Hepatocyte (in vitro differentiated cells): Measurements from ENCODE around the gene NPAS3. TPM values are rescaled to one million over a fixed set of nuclear protein-coding genes. Genes with fewer than 3 reads are reported as not detected.

Experiments
- DNase-seq: peaks from one replicate; pipeline ENCODE4 v3.0.0-alpha.2; 2016; ENCODE audit warnings: low spot score
- H2AFZ ChIP-seq: fragments of 200-600 bp; sonication (generic); 2 replicates; pipeline ENCODE4 v1.6.0; 2016; ENCODE audit warnings: antibody characterized with exemption, mild to moderate bottlenecking
- H3K27ac ChIP-seq: fragments of 200-600 bp; sonication (generic); 2 replicates; pipeline ENCODE4 v1.5.1; 2016; ENCODE audit warnings: mild to moderate bottlenecking
- H3K27me3 ChIP-seq: fragments of 200-600 bp; sonication (generic); 2 replicates; pipeline ENCODE4 v1.6.1; 2016
- H3K36me3 ChIP-seq: fragments of 200-600 bp; sonication (generic); replicated peaks from 2 replicates; pipeline ENCODE4 v1.5.1; 2016; ENCODE audit warnings: low read depth; ENCODE audit not compliant: insufficient read depth
- H3K4me1 ChIP-seq: fragments of 200-600 bp; sonication (generic); 2 replicates; pipeline ENCODE4 v1.5.1; 2016; ENCODE audit warnings: mild to moderate bottlenecking, moderate library complexity; ENCODE audit not compliant: insufficient read depth
- H3K4me2 ChIP-seq: fragments of 200-600 bp; sonication (generic); 2 replicates; pipeline ENCODE4 v1.6.0; 2016
- H3K4me3 ChIP-seq: fragments of 200-600 bp; sonication (generic); 2 replicates; pipeline ENCODE4 v1.5.1; 2016; ENCODE audit warnings: mild to moderate bottlenecking
- H3K79me2 ChIP-seq: fragments of 200-600 bp; sonication (generic); 2 replicates; pipeline ENCODE4 v1.6.0; 2017; ENCODE audit warnings: mild to moderate bottlenecking
- H3K9me2 ChIP-seq: fragments of 200-600 bp; sonication (generic); replicated peaks from 2 replicates; pipeline ENCODE4 v1.6.0; 2017; ENCODE audit warnings: mild to moderate bottlenecking; ENCODE audit not compliant: insufficient read depth
- H3K9me3 ChIP-seq: fragments of 200-600 bp; sonication (generic); 2 replicates; pipeline ENCODE4 v1.5.1; 2016; ENCODE audit warnings: low read depth, mild to moderate bottlenecking
- H4K20me1 ChIP-seq: fragments of 200-600 bp; sonication (generic); 2 replicates; pipeline ENCODE4 v1.6.0; 2016; ENCODE audit warnings: mild to moderate bottlenecking; ENCODE audit not compliant: insufficient read depth, poor library complexity, severe bottlenecking
- CTCF ChIP-seq: fragments of 200-600 bp; sonication (generic); IDR thresholded peaks from 2 replicates; pipeline ENCODE4 v1.5.1; 2016; ENCODE audit warnings: antibody characterized with exemption, mild to moderate bottlenecking; ENCODE audit not compliant: poor library complexity
- EZH2 ChIP-seq: fragments of 200-600 bp; sonication (generic); IDR thresholded peaks from 2 replicates; pipeline ENCODE4 v1.6.1; 2016; ENCODE audit warnings: antibody characterized with exemption, mild to moderate bottlenecking, borderline replicate concordance
- EZH2phosphoT487 ChIP-seq: fragments of 200-600 bp; sonication (generic); IDR thresholded peaks from one replicate; pipeline ENCODE4 v1.6.1; 2018; ENCODE audit warnings: antibody characterized with exemption, mild to moderate bottlenecking, low read depth, moderate library complexity; ENCODE audit not compliant: unreplicated experiment, severe bottlenecking
- WGBS: methylation state at CpG from one replicate; pipeline ENCODE4 v1.1.6; 2016; ENCODE audit warnings: low lambda C conversion rate; ENCODE audit errors: missing lambda C conversion rate; 5-methylcytosine and 5-hydroxymethylcytosine counted together
- polyA plus RNA-seq: library from polyadenylated mRNA; unstranded; fragments of >200 nt; fragmentation: Nextera tagmentation; extraction: Ambion mirVana; gene quantifications from 2 replicates; pipeline ENCODE4 v1.2.1, GENCODE V29; 2016
- total RNA-seq: library from RNA; depleted of rRNA; stranded (reverse); fragments of >200 nt; gene quantifications from 2 replicates; pipeline ENCODE4 v1.2.3, GENCODE V29; 2014

NPAS3 gene
- total and polyA plus RNA-seq, 2 experiments from 2014 or later = 0.11 to 1.1 TPM

- no peaks in the 10 kb centered on the region for H3K27me3 ChIP-seq
- no peak overlapping the region for H3K27ac ChIP-seq
- H3K36me3 ChIP-seq = no peaks in the 10 kb centered on the region
- peaks cover 10% of the 10 kb centered on the region for H3K4me1 ChIP-seq
- H3K4me2 ChIP-seq = no peak overlapping the region
- no peaks in the 10 kb centered on the region for H3K9me3 ChIP-seq
- no peak for TF ChIP-seq EZH2phosphoT487
- TF ChIP-seq EZH2 = no peak
- TF ChIP-seq CTCF = no peak
- 80% methylated on average over 3 of the region's 3 CpGs for WGBS
- no peak for DNase-seq
- no peak overlapping the region for H3K4me3 ChIP-seq
- no peaks in the 10 kb centered on the region for H4K20me1 ChIP-seq
- H2AFZ ChIP-seq = no peak overlapping the region
- no peaks in the 10 kb centered on the region for H3K79me2 ChIP-seq
- H3K9me2 ChIP-seq = no peaks in the 10 kb centered on the region
These were observed 626.3 kb downstream of the NPAS3 start for GRCh38 chr14:33564774-33565630.

- H3K27ac ChIP-seq = no peak overlapping the region
- H3K4me2 ChIP-seq = no peak overlapping the region
- H3K4me3 ChIP-seq = no peak overlapping the region
- no peaks in the 10 kb centered on the region for H3K9me3 ChIP-seq
- peaks cover 10% of the 10 kb centered on the region for H3K4me1 ChIP-seq
- no peaks in the 10 kb centered on the region for H3K79me2 ChIP-seq
- DNase-seq = no peak
- H3K27me3 ChIP-seq = no peaks in the 10 kb centered on the region
- H3K9me2 ChIP-seq = no peaks in the 10 kb centered on the region
- WGBS = 89% methylated on average over 9 of the region's 9 CpGs
- no peaks in the 10 kb centered on the region for H3K36me3 ChIP-seq
- TF ChIP-seq CTCF (no peak), EZH2 (no peak), EZH2phosphoT487 (no peak)
- H2AFZ ChIP-seq = no peak overlapping the region
- no peaks in the 10 kb centered on the region for H4K20me1 ChIP-seq
These were observed 627.4 kb downstream of the NPAS3 start for GRCh38 chr14:33566082-33566481.

- 52% methylated on average over 10 of the region's 10 CpGs for WGBS
- no peak for DNase-seq
- Histone ChIP-seq H3K79me2 (no peaks in the 10 kb centered on the region), H3K4me3 (no peak overlapping the region), H3K36me3 (no peaks in the 10 kb centered on the region), H3K9me3 (no peaks in the 10 kb centered on the region), H3K27me3 (no peaks in the 10 kb centered on the region), H3K9me2 (no peaks in the 10 kb centered on the region), H3K27ac (no peak overlapping the region), H3K4me2 (no peak overlapping the region), H3K4me1 (peaks cover under 1% of the 10 kb centered on the region), H4K20me1 (no peaks in the 10 kb centered on the region), H2AFZ (no peak overlapping the region)
- TF ChIP-seq CTCF = no peak
- TF ChIP-seq EZH2phosphoT487 = no peak
- TF ChIP-seq EZH2 = no peak
These were observed 628.5 kb downstream of the NPAS3 start for GRCh38 chr14:33567023-33567728.
